ENCODE results near the gene DAZAP1. TPM values are rescaled to one million over a fixed set of nuclear protein-coding genes. Genes with fewer than 3 reads are reported as not detected.
A peak's percentile ranks its signal among the peaks of the same experiment; 100 is the strongest.

DAZAP1 gene
- total RNA-seq, 2 donors from 2014 or later = 154 to 179 TPM

- WGBS, 2 experiments (ENCODE audit: insufficient coverage in 1 of 2, insufficient read length in 1 of 2) = 72 to 79% methylated on average over 5 to 21 of the region's 22 CpGs
- TF ChIP-seq, protein P1, sequence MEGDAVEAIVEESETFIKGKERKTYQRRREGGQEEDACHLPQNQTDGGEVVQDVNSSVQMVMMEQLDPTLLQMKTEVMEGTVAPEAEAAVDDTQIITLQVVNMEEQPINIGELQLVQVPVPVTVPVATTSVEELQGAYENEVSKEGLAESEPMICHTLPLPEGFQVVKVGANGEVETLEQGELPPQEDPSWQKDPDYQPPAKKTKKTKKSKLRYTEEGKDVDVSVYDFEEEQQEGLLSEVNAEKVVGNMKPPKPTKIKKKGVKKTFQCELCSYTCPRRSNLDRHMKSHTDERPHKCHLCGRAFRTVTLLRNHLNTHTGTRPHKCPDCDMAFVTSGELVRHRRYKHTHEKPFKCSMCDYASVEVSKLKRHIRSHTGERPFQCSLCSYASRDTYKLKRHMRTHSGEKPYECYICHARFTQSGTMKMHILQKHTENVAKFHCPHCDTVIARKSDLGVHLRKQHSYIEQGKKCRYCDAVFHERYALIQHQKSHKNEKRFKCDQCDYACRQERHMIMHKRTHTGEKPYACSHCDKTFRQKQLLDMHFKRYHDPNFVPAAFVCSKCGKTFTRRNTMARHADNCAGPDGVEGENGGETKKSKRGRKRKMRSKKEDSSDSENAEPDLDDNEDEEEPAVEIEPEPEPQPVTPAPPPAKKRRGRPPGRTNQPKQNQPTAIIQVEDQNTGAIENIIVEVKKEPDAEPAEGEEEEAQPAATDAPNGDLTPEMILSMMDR (conservative IDR thresholded peaks at IDR 0.05) = no peak
- H3K36me3 Mint-ChIP-seq (ENCODE audit: low read depth) = no peaks in the 10 kb centered on the region
- Histone ChIP-seq H3K36me3 (ENCODE audit: control insufficient read depth, insufficient read depth, low read length) (no peaks in the 10 kb centered on the region), H3K9ac (ENCODE audit: extremely low read depth, low read length, poor library complexity, severe bottlenecking) (no peak overlapping the region), H3K4me3 (ENCODE audit: low read length) (no peak overlapping the region), H3K9me3 (ENCODE audit: control insufficient read depth, low read length) (no peaks in the 10 kb centered on the region), H3K4me1 (ENCODE audit: control insufficient read depth, insufficient read depth, low read length) (no peaks in the 10 kb centered on the region), H3K27me3 (ENCODE audit: control insufficient read depth, insufficient read depth, low read length, poor library complexity, severe bottlenecking) (peaks cover 65% of the 10 kb centered on the region), H3K27ac (ENCODE audit: low read depth, low read length) (no peak overlapping the region)
- DNase-seq = no peak
- H3K4me1 Mint-ChIP-seq = no peaks in the 10 kb centered on the region
- peaks cover 80% of the 10 kb centered on the region for H3K27me3 Mint-ChIP-seq (ENCODE audit: insufficient read depth)
- H3K27ac Mint-ChIP-seq = no peak overlapping the region
- H3K4me3 Mint-ChIP-seq = no peak overlapping the region
- H3K9me3 Mint-ChIP-seq = no peaks in the 10 kb centered on the region
Observed at GRCh38 chr19:1455002-1455335, 47.6 kb downstream of the DAZAP1 start.

DNA sequence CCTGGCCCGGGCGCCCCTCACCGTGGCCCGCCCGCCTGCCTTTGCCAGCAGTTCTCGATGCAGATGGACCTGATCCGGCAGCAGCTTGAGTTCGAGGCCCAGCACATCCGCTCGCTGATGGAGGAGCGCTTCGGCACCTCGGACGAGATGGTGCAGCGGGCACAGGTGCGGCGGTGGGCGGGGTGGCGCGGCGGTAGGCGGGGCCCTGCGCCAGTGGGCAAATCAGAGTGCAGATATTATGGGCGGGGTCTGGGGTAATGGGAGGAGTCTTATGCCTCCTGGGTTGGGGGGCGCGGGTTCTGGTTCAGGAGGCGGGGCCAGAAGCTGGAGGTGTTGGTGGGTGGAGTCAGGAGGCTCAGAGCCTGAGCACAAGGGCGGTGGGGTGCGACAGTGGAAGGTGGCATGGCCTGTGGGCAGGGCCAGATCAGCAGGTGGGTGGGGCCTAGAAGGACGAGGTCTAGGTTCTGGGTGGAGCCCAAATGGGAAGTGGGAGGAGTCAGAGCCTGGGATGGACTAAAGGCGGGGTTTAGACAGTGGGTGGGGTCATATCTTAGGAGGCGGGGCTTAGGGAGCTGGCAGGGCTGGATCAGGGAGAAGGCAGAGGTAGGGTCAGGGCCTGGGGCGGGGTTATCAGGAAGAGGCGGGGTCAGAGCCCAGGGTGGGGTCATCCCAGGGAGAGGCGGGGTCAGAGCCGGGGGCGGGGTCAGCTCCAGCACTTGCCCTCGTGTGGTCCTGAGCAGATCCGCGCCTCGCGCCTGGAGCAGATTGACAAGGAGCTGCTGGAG is 48.1 kb downstream of the DAZAP1 start:
- Mint-ChIP-seq H3K27me3 (ENCODE audit: insufficient read depth) (peaks cover 78% of the 10 kb centered on the region), H3K36me3 (ENCODE audit: low read depth) (no peaks in the 10 kb centered on the region), H3K9me3 (no peaks in the 10 kb centered on the region), H3K4me1 (no peaks in the 10 kb centered on the region), H3K4me3 (no peak overlapping the region), H3K27ac (no peak overlapping the region)
- no peak overlapping the region for H3K9ac ChIP-seq (ENCODE audit: extremely low read depth, low read length, poor library complexity, severe bottlenecking)
- no peaks in the 10 kb centered on the region for H3K4me1 ChIP-seq (ENCODE audit: control insufficient read depth, insufficient read depth, low read length)
- 83 to 85% methylated on average over 23 to 39 of the region's 42 CpGs for WGBS, 2 experiments (ENCODE audit: insufficient coverage in 1 of 2, insufficient read length in 1 of 2)
- no peaks in the 10 kb centered on the region for H3K9me3 ChIP-seq (ENCODE audit: control insufficient read depth, low read length)
- H3K27me3 ChIP-seq (ENCODE audit: control insufficient read depth, insufficient read depth, low read length, poor library complexity, severe bottlenecking) = peaks cover 62% of the 10 kb centered on the region
- no peak overlapping the region for H3K4me3 ChIP-seq (ENCODE audit: low read length)
- H3K27ac ChIP-seq (ENCODE audit: low read depth, low read length) = no peak overlapping the region
- DNase-seq = peak; percentile 98
- TF ChIP-seq, protein P1 (conservative IDR thresholded peaks at IDR 0.05) = no peak
- H3K36me3 ChIP-seq (ENCODE audit: control insufficient read depth, insufficient read depth, low read length) = no peaks in the 10 kb centered on the region

DNA sequence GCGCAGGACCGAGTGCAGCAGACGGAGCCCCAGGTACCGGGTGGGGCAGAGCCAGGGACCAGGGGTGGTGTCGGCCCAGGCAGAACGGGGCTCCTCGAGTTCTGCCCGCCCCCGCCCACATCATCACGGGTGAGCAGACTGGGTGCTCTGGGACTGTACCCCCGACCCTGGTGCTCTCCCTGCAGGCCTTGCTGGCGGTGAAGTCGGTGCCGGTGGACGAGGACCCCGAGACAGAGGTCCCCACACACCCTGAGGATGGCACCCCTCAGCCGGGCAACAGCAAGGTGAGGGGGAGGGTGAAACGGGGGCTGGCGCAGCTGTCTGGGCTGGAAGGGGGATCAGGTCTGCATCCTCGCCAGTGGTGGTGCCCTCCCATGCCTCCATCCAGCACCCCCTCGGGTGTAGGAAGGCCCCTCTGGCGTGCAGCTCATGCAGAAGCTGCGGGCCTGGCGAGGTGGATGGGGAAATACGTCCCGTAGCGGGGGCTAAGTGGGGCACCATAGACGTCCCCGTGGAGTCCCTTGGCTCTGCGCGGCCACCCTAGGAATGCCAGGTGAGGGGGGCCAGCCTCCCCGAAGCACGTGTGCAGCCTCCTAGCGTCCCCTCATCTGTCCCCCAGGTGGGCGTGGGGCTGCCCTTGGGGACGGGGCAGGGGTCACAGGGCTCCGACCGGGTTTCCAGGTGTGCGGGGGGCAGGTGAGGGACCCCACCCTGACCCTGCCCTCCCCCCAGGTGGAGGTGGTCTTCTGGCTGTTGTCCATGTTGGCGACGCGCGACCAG is 48.9 kb downstream of the DAZAP1 start:
- H3K4me3 Mint-ChIP-seq = no peak overlapping the region
- TF ChIP-seq, protein P1 (conservative IDR thresholded peaks at IDR 0.05) = no peak
- no peak for DNase-seq
- H3K4me1 Mint-ChIP-seq = no peaks in the 10 kb centered on the region
- peaks cover 55% of the 10 kb centered on the region for H3K27me3 ChIP-seq (ENCODE audit: control insufficient read depth, insufficient read depth, low read length, poor library complexity, severe bottlenecking)
- no peak overlapping the region for H3K4me3 ChIP-seq (ENCODE audit: low read length)
- no peak overlapping the region for H3K27ac ChIP-seq (ENCODE audit: low read depth, low read length)
- no peaks in the 10 kb centered on the region for H3K36me3 Mint-ChIP-seq (ENCODE audit: low read depth)
- H3K9ac ChIP-seq (ENCODE audit: extremely low read depth, low read length, poor library complexity, severe bottlenecking) = no peak overlapping the region
- H3K9me3 ChIP-seq (ENCODE audit: control insufficient read depth, low read length) = no peaks in the 10 kb centered on the region
- WGBS, 2 experiments (ENCODE audit: insufficient coverage in 1 of 2, insufficient read length in 1 of 2) = 91 to 94% methylated on average over 22 to 43 of the region's 43 CpGs
- H3K4me1 ChIP-seq (ENCODE audit: control insufficient read depth, insufficient read depth, low read length) = no peaks in the 10 kb centered on the region
- no peak overlapping the region for H3K27ac Mint-ChIP-seq
- H3K9me3 Mint-ChIP-seq = no peaks in the 10 kb centered on the region
- peaks cover 73% of the 10 kb centered on the region for H3K27me3 Mint-ChIP-seq (ENCODE audit: insufficient read depth)
- H3K36me3 ChIP-seq (ENCODE audit: control insufficient read depth, insufficient read depth, low read length) = no peaks in the 10 kb centered on the region

Measured in endodermal cell (in vitro differentiated cells).